ENCODE measurements around the gene PASD1.

- no peak for TF ChIP-seq CTCF (IDR thresholded peaks at IDR 0.05 in 2 of 3, conservative IDR thresholded peaks at IDR 0.05 in 1 of 3; ENCODE audit: control insufficient read depth in 2 of 3, extremely low read depth in 1 of 3, insufficient read depth in 1 of 3, low read depth in 3 of 3, low read length in 3 of 3)
- TF ChIP-seq ZZZ3 (IDR thresholded peaks at IDR 0.05; ENCODE audit: control insufficient read depth, insufficient read length, low read depth): no peak
- no peak for TF ChIP-seq POLR2A (IDR thresholded peaks at IDR 0.05; ENCODE audit: low read depth, low read length)
- TF ChIP-seq PBX3 (IDR thresholded peaks at IDR 0.05; ENCODE audit: insufficient replicate concordance, low read depth, low read length): no peak
- TF ChIP-seq BCLAF1 (IDR thresholded peaks at IDR 0.05): no peak
- TF ChIP-seq RCOR1 (conservative IDR thresholded peaks at IDR 0.05; ENCODE audit: low read depth, low read length): no peak
- no peak for TF ChIP-seq FOXM1 (IDR thresholded peaks at IDR 0.05; ENCODE audit: low read depth, low read length)
- TF ChIP-seq FOXK2 (IDR thresholded peaks at IDR 0.05): no peak
Measured at GRCh38 chrX:151679798-151680402, 116.4 kb downstream of the PASD1 start.
